ENCODE measurements around the gene DOLPP1. TPM values are rescaled to one million over a fixed set of nuclear protein-coding genes. Genes with fewer than 3 reads are reported as not detected.

The DOLPP1 gene
- total and polyA plus RNA-seq, 2 donors from 2014 or later: 9.1 to 12.1 TPM

DNA sequence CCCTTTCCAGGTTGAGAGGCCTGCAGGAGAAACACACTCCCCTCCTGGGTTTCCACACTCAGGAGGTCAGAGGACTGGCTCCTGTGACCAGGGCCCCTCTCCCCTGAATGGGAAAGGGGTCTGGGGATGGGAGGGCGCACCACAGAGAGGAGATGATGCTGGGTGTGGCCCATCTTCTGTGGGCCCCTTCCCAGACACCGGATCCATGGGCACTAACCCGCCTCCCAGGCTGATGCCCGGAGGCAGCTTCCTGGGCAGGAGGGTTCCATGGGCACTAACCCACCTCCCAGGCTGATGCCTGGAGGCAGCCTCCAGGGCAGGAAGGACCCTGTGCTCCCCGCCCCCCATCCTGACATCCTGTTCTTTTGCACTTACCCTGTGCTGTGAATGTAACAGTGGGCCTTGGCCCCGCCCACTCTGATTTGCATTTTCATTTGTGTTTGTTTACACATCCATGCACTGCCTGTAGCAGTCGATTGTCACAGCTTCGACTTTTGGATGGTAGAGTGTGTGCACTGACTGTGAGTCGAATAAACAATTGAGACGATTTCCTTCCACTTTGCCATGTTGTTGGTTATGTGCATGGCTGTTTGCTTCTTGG is 9.3 kb upstream of the DOLPP1 start:
- TF ChIP-seq, protein P1, sequence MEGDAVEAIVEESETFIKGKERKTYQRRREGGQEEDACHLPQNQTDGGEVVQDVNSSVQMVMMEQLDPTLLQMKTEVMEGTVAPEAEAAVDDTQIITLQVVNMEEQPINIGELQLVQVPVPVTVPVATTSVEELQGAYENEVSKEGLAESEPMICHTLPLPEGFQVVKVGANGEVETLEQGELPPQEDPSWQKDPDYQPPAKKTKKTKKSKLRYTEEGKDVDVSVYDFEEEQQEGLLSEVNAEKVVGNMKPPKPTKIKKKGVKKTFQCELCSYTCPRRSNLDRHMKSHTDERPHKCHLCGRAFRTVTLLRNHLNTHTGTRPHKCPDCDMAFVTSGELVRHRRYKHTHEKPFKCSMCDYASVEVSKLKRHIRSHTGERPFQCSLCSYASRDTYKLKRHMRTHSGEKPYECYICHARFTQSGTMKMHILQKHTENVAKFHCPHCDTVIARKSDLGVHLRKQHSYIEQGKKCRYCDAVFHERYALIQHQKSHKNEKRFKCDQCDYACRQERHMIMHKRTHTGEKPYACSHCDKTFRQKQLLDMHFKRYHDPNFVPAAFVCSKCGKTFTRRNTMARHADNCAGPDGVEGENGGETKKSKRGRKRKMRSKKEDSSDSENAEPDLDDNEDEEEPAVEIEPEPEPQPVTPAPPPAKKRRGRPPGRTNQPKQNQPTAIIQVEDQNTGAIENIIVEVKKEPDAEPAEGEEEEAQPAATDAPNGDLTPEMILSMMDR (IDR thresholded peaks at IDR 0.05; ENCODE audit: borderline replicate concordance, extremely low read depth, insufficient read depth): no peak
- peaks cover 0 to 18% (median 0%) of the 10 kb centered on the region in 3 donors for H3K36me3 ChIP-seq (ENCODE audit: control insufficient read depth in 2 of 3, insufficient read depth in 3 of 3, low read length in 3 of 3)
- no peak overlapping the region for H3K27ac ChIP-seq (ENCODE audit: low read depth in 2 of 2, low read length in 2 of 2)
- intact Hi-C loops (cut with DNase I): no loop called here
- no peaks in the 10 kb centered on the region for H3K27me3 ChIP-seq (ENCODE audit: control insufficient read depth, insufficient read depth, low read length)
- H3K4me3 ChIP-seq (ENCODE audit: low read length in 3 of 3): no peak overlapping the region
- no peak overlapping the region for H3K9ac ChIP-seq (ENCODE audit: low read length in 3 of 3)
- H3K4me1 ChIP-seq (ENCODE audit: control insufficient read depth in 2 of 3, insufficient read depth in 2 of 3, low read depth in 1 of 3, low read length in 3 of 3): peaks cover 0 to 2% (median 0%) of the 10 kb centered on the region in 3 donors
- DNase-seq: no peak
- no peak for FAIRE-seq
- H3K9me3 ChIP-seq (ENCODE audit: control insufficient read depth in 2 of 3, insufficient read depth in 1 of 3, low read length in 3 of 3): no peaks in the 10 kb centered on the region

DNA sequence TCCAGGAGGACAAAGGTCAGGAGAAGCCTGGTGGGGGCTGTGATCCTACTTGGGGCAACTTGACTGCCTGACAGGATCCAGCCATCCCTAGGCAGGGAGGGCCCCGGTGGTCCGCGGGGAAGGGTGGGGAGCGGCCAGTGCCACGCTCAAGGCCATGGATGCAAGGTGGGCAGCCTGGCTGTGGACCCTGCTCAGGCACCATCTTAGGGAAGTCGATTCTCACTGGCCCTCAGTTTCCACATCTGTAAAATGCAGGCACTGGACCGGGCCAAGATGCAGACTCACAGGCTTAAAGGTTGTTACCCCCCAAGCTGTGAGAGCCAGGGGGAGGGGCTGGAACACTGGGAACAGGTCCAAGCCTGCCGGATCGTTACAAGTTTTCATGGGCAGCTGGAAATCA is 8.7 kb upstream of the DOLPP1 start:
- DNase-seq (no peak), FAIRE-seq (no peak)
- intact Hi-C loops (cut with DNase I): no loop called here
- TF ChIP-seq, protein P1 (IDR thresholded peaks at IDR 0.05; ENCODE audit: borderline replicate concordance, extremely low read depth, insufficient read depth): no peak
- Histone ChIP-seq H3K4me1 (ENCODE audit: control insufficient read depth in 2 of 3, insufficient read depth in 2 of 3, low read depth in 1 of 3, low read length in 3 of 3) (peaks cover 0 to 2% (median 0%) of the 10 kb centered on the region in 3 donors), H3K9ac (ENCODE audit: low read length in 3 of 3) (no peak overlapping the region), H3K27me3 (ENCODE audit: control insufficient read depth, insufficient read depth, low read length) (no peaks in the 10 kb centered on the region), H3K9me3 (ENCODE audit: control insufficient read depth in 2 of 3, insufficient read depth in 1 of 3, low read length in 3 of 3) (no peaks in the 10 kb centered on the region), H3K27ac (ENCODE audit: low read depth in 2 of 2, low read length in 2 of 2) (no peak overlapping the region), H3K36me3 (ENCODE audit: control insufficient read depth in 2 of 3, insufficient read depth in 3 of 3, low read length in 3 of 3) (peaks cover 0 to 16% (median 0%) of the 10 kb centered on the region in 3 donors), H3K4me3 (ENCODE audit: low read length in 3 of 3) (no peak overlapping the region)

DNA sequence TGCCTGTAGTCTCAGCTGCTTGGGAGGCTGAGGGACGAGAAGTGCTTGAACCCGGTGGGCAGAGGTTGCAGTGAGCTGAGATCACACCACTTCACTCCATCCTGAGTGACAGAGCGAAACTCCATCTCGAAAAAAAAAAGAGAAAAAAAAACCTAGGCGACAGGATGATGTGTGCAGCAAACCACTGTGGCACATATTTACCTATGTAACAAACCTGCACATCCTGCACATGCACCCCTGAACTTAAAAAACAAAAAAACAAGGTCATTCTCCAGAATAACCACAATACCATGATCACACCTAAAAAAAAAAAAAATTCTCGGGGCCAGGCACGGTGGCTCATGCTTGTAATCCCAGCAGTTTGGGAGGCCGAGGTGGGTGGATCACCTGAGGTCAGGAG is 7.5 kb upstream of the DOLPP1 start:
- peaks cover 0 to 2% (median 0%) of the 10 kb centered on the region in 3 donors for H3K4me1 ChIP-seq (ENCODE audit: control insufficient read depth in 2 of 3, insufficient read depth in 2 of 3, low read depth in 1 of 3, low read length in 3 of 3)
- FAIRE-seq: no peak
- TF ChIP-seq, protein P1 (IDR thresholded peaks at IDR 0.05; ENCODE audit: borderline replicate concordance, extremely low read depth, insufficient read depth): no peak
- no peak overlapping the region for H3K27ac ChIP-seq (ENCODE audit: low read depth in 2 of 2, low read length in 2 of 2)
- no peak for DNase-seq
- intact Hi-C loops (cut with DNase I): no loop called here
- peaks cover 0 to 5% (median 0%) of the 10 kb centered on the region in 3 donors for H3K36me3 ChIP-seq (ENCODE audit: control insufficient read depth in 2 of 3, insufficient read depth in 3 of 3, low read length in 3 of 3)
- no peaks in the 10 kb centered on the region for H3K9me3 ChIP-seq (ENCODE audit: control insufficient read depth in 2 of 3, insufficient read depth in 1 of 3, low read length in 3 of 3)
- no peak overlapping the region for H3K4me3 ChIP-seq (ENCODE audit: low read length in 3 of 3)
- H3K9ac ChIP-seq (ENCODE audit: low read length in 3 of 3): no peak overlapping the region
- no peaks in the 10 kb centered on the region for H3K27me3 ChIP-seq (ENCODE audit: control insufficient read depth, insufficient read depth, low read length)

DNA sequence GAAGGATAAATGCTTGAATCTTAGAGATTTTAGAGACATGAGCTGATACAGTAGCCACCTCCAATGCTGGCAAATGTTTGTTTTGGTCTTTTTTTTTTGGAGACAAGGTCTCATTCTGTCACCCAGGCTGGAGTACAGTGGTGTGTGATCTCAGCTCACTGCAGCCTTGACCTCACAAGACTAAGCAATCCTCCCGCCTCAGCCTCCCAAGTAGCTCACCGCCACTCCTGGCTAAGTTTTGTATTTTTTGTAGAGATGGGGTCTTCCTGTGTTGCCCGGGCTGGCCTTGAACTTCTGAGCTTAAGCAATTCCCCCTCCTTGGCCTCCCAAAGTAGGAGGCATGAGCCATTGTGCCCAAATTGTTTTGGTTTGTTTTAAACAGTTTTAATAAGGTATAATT is 6.8 kb upstream of the DOLPP1 start:
- intact Hi-C loops (cut with DNase I): no loop called here
- DNase-seq: no peak
- H3K9me3 ChIP-seq (ENCODE audit: control insufficient read depth in 2 of 3, insufficient read depth in 1 of 3, low read length in 3 of 3): no peaks in the 10 kb centered on the region
- H3K27ac ChIP-seq (ENCODE audit: low read depth in 2 of 2, low read length in 2 of 2): no peak overlapping the region
- H3K9ac ChIP-seq (ENCODE audit: low read length in 3 of 3): no peak overlapping the region
- H3K4me3 ChIP-seq (ENCODE audit: low read length in 3 of 3): no peak overlapping the region
- FAIRE-seq: no peak
- no peaks in the 10 kb centered on the region for H3K36me3 ChIP-seq (ENCODE audit: control insufficient read depth in 2 of 3, insufficient read depth in 3 of 3, low read length in 3 of 3)
- no peaks in the 10 kb centered on the region for H3K27me3 ChIP-seq (ENCODE audit: control insufficient read depth, insufficient read depth, low read length)
- peaks cover 0 to 2% (median 0%) of the 10 kb centered on the region in 3 donors for H3K4me1 ChIP-seq (ENCODE audit: control insufficient read depth in 2 of 3, insufficient read depth in 2 of 3, low read depth in 1 of 3, low read length in 3 of 3)
- TF ChIP-seq, protein P1 (IDR thresholded peaks at IDR 0.05; ENCODE audit: borderline replicate concordance, extremely low read depth, insufficient read depth): no peak

All from kidney (tissue), 14 donors.